Prostate gland (tissue), 2 donors: ENCODE results near the gene RAB6B.

Experiments
- POLR2A ChIP-seq: fragments of 450-650 bp; IDR thresholded peaks from one replicate; pipeline ENCODE4 v1.6.1; 2016; ENCODE audit warnings: antibody characterized with exemption, mild to moderate bottlenecking
- POLR2AphosphoS5 ChIP-seq: sonication (generic); formaldehyde crosslinking; IDR thresholded peaks from one replicate; pipeline ENCODE4 v1.6.1; 2017; ENCODE audit warnings: antibody characterized with exemption
- TF ChIP-seq, protein P1 (sequence below), 4 experiments: fragments of 200-600 bp in 2 of 4; fragments of 450-650 bp in 2 of 4; sonication (generic) in 2 of 4; IDR thresholded peaks; 1 replicate in 3 of 4; 2 replicates in 1 of 4; pipeline ENCODE4 v1.5.1; 2016 to 2019; ENCODE audit warnings: antibody characterized with exemption in 4 of 4, mild to moderate bottlenecking in 2 of 4, moderate library complexity in 2 of 4

DNA sequence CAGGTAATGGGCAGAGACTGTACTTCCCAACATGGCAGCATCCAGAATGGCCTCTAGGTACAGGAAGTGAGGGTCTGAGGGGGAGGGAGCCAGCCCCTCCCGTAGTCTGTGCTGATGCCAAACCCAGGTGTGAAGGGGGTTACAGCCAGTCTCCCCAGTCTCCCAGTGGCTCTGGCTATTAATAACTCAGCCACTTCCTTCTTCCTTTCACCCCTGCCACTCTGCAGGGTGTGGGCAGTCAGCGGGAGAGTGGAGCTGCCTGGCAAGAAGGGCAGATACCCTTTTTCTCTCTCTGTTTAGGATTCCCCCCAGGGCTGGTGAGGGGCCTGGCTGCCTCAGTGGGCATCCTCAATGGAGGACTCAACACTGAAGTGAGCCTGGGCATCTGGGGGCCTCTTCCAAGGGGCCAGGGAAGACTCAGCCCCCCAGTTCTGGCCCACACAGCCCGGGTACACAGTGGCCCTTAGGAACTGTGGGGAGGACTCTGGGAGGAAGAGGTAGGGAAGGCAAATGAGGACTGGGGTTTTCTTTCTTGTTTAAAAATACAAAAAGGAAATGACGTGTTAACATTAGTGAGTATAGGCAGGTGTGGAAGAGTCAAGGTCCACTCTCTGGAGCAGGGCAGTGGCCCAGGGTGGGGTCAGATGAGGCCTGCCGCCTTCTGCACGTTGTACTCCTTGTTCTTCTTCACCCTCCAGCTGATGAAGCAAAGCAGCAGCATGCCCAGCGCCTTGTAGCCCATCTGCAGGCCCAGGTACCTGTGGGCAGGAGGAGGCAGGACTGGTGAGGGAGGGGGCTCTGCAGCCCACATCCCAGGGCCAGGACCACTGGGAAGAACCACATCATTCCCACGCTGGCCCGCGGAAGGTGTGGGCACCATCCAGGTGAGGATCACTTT, 38.6 kb upstream of the RAB6B start:
- TF ChIP-seq, protein P1, sequence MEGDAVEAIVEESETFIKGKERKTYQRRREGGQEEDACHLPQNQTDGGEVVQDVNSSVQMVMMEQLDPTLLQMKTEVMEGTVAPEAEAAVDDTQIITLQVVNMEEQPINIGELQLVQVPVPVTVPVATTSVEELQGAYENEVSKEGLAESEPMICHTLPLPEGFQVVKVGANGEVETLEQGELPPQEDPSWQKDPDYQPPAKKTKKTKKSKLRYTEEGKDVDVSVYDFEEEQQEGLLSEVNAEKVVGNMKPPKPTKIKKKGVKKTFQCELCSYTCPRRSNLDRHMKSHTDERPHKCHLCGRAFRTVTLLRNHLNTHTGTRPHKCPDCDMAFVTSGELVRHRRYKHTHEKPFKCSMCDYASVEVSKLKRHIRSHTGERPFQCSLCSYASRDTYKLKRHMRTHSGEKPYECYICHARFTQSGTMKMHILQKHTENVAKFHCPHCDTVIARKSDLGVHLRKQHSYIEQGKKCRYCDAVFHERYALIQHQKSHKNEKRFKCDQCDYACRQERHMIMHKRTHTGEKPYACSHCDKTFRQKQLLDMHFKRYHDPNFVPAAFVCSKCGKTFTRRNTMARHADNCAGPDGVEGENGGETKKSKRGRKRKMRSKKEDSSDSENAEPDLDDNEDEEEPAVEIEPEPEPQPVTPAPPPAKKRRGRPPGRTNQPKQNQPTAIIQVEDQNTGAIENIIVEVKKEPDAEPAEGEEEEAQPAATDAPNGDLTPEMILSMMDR (IDR thresholded peaks at IDR 0.05) = no peak
- TF ChIP-seq POLR2AphosphoS5 (no peak), POLR2A (no peak)
